ENCODE data around the gene FBXO30.

The FBXO30 gene

GRCh38 chr6:145814501-145815308 is at the start of gene FBXO30 (continued):
- no peak for TF ChIP-seq ZNF433 (tag by site-specific recombination; IDR thresholded peaks at IDR 0.05; ENCODE audit: low read depth)
- no peak for TF ChIP-seq ZNF580 (tag by site-specific recombination; IDR thresholded peaks at IDR 0.05)
- no peak for TF ChIP-seq ZNF311 (tag by site-specific recombination; IDR thresholded peaks at IDR 0.05; ENCODE audit: borderline replicate concordance)
- TF ChIP-seq FEZF1 (tag by site-specific recombination; IDR thresholded peaks at IDR 0.05) = no peak
- TF ChIP-seq ZNF140 (tag by site-specific recombination; IDR thresholded peaks at IDR 0.05) = no peak

GRCh38 chr6:145863988-145864616 is 49.5 kb upstream of the FBXO30 start:
- Histone ChIP-seq H3K27ac (ENCODE audit: extremely low read depth, low read depth, low read length) (no peak overlapping the region), H3K4me3 (ENCODE audit: low read depth, low read length) (no peak overlapping the region), H3K36me3 (ENCODE audit: control insufficient read depth in 2 of 2, insufficient read depth in 1 of 2, low read length in 2 of 2) (no peaks in the 10 kb centered on the region), H3K4me1 (ENCODE audit: control insufficient read depth, insufficient read depth, low read length) (no peaks in the 10 kb centered on the region), H3K9me3 (ENCODE audit: control insufficient read depth, insufficient read depth, low read depth, low read length) (no peaks in the 10 kb centered on the region)
- ChIA-PET CTCF (interaction anchor here (1.0 kb wide), 1 partner anchor 65 kb away, joined by 6 read pairs; no protein-coding TSS in a partner anchor), POLR2A (no interaction called here)
- TF ChIP-seq ZNF529 (tag by site-specific recombination; IDR thresholded peaks at IDR 0.05; ENCODE audit: insufficient replicate concordance) = no peak
- no peak for TF ChIP-seq ZSCAN4 (tag by site-specific recombination; IDR thresholded peaks at IDR 0.05)
- no peak for TF ChIP-seq ZNF223 (tag by site-specific recombination; IDR thresholded peaks at IDR 0.05)
- TF ChIP-seq ZEB2 (tag by site-specific recombination; IDR thresholded peaks at IDR 0.05) = no peak
- no peak for TF ChIP-seq ZNF184 (tag by site-specific recombination; IDR thresholded peaks at IDR 0.05)
- no peak for TF ChIP-seq ZNF501 (tag by site-specific recombination; IDR thresholded peaks at IDR 0.05)
- no peak for TF ChIP-seq EGR2 (tag by site-specific recombination; IDR thresholded peaks at IDR 0.05; ENCODE audit: low read depth)
- no peak for TF ChIP-seq ZNF280D (tag by site-specific recombination; IDR thresholded peaks at IDR 0.05)
- no peak for TF ChIP-seq ZSCAN5A (tag by site-specific recombination; IDR thresholded peaks at IDR 0.05)
- TF ChIP-seq ZNF121 (tag by site-specific recombination; IDR thresholded peaks at IDR 0.05) = no peak
- TF ChIP-seq ZIC2 (tag by site-specific recombination; IDR thresholded peaks at IDR 0.05) = no peak
- no peak for TF ChIP-seq ZNF37A (tag by site-specific recombination; IDR thresholded peaks at IDR 0.05)
- no peak for TF ChIP-seq ZNF2 (tag by site-specific recombination; IDR thresholded peaks at IDR 0.05)
- TF ChIP-seq ZNF561 (tag by site-specific recombination; IDR thresholded peaks at IDR 0.05; ENCODE audit: borderline replicate concordance) = no peak
- no peak for TF ChIP-seq SCRT1 (tag by site-specific recombination; IDR thresholded peaks at IDR 0.05; ENCODE audit: borderline replicate concordance)
- TF ChIP-seq ZBTB26 (tag by site-specific recombination; optimal IDR thresholded peaks at IDR 0.05) = no peak

All from HEK293 (cell line).